HG02885 (cell line): ENCODE data around the gene CDK7.
"Not testable (repeated sequence)": the region's sequence is repeated elsewhere in the genome, so short reads cannot be mapped to it uniquely, and the experiment has no call there.

Experiments used
- ATAC-seq: cut with Tn5 transposase; IDR thresholded peaks from one replicate; pipeline ENCODE4 v1.9.1; 2021; ENCODE audit warnings: mild to moderate bottlenecking; ENCODE audit not compliant: unreplicated experiment, poor library complexity

Gene CDK7

DNA sequence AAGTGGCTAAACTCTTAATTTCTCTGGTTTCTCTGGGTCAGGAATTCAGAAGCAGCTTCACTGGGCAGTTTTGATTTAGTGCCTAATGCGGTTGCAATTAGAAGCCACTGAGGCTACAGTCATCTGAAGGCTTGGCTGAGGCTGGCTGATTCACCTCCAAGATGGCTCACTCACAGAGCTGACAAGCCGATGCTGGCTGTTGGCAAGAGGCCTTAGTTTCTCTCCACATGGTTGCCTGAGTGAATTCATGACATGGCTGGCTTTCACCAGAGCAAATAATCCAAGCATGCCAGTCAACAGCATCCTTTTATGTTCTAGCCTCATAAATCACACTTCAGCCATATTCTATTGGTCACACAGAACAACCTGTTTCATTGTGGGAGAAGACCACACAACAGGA is 2.8 kb upstream of the CDK7 start:
- ATAC-seq = no peak

DNA sequence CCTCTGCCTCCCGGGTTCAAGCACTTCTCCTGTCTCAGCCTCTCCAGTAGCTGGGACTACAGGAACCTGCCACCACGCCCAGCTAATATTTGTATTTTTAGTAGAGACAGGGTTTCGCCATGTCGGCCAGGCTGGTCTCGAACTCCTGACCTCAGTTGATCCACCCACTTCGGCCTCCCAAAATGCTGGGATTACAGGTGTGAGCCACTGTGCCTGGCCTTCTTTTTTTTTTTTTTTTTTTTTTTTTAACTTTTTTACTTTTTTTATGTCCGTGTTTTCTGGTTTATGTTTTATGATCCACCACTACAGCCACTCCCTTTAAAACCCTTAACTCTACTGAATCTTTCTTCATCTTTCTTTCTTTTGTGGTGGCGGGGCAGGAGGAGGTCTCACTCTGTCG is 2.0 kb downstream of the CDK7 start:
- ATAC-seq = not testable (repeated sequence)

DNA sequence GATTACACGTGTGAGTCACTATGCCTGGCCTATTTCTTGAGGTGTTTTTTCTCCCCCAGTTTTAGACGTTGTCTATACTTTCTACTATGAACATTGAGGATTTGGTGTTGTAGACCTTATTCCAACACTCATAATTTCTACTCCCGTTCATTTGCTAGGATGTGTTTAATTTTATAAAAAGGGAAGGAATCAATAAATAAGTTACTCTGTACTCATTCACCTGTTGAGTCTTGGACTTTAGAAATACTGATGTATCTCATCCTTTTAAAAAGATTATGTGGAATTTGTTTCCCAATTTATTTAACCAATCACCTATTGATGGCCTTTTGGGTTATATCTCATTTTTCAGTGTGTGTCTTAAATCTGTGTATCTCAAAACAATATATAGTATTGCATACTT is 3.2 kb downstream of the CDK7 start:
- ATAC-seq = no peak

DNA sequence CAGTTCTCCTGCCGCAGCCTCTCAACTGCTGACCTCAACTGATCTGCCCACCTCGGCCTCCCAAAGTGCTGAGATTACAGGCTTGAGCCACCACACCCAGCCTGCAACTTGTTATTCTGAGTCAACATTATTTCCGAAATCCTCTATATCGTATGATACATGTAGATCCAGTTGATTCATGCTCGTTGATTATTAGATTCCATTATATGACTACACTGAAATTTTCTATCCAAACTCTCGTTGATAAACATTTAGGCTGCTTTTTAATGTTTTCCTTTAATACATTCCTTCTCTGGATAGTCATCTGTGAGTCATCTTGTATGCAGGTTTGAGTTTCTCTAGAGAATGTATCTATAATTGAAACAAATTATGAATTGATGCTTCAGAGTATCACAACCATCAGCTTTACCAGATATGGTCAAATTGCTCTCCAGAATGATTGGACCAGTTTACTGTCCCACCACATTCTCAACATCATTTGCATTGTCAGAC is 4.1 kb downstream of the CDK7 start:
- ATAC-seq = no peak

DNA sequence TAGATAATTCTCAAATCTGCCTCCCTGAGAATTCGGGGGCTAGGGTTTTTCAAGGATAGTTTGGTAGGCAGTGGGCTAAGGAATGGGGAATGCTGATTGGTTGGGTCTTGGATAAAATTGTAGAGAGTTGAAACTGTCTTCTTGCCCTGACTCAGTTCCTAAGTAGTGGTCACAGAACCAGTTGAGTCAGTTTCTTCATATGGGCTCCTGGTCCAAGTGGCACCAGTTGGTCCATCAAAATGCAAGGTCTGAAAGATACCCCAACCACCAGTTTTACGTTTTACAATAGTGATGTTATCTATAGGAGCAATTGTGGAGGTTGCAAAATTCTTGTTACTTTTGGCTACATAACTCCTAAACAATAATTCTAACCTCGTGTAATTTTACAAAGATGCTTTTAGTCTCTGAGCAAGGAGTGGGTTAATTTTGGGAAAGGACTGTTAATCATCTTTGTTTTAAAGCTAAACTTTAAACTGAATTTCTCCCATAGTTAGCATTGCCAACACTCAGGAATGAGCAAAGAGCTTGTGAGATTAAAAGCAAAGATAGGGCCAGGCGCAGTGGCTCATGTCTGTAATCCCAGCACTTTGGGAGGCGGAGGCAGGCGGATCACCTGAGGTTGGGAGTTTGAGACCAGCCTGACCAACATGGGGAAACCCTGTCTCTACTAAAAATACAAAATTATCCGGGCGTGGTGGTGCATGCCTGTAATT is 7.7 kb downstream of the CDK7 start:
- no peak for ATAC-seq

DNA sequence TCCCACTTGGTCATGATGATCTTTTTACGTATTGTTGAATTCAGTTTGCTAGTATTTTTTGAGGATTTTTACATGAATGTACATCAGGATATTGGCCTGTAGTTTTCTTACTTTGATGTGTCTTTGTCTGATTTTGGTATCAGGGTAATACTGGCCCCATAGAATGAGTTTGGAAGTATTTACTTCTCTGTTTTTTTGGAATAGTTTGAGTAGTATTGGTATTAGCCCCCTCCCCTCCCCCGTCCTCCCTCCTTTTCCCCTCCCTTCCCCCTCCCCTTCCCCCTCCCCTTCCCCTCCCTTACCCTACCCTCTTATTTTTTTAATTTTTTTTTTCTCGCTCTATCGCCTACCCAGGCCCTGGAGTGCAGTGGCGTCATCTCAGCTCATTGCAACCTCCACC is 10.3 kb downstream of the CDK7 start:
- ATAC-seq = no peak

DNA sequence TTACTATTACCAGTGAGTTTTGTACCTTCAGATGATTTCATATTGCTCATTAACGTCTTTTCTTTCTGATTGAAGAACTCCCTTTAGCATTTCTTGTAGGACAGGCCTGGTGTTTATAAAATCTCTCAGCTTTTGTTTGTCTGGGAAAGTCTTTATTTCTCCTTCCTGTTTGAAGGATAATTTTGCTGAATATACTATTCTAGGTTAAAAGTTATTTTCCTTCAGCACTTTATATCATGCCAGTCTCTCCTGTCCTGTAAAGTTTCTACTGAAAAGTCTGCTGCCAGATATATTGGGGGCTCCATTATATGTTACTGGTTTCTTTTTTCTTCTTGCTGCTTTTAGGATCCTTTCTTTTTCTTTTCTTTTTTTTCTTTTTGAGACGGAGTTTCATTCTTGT is 13.3 kb downstream of the CDK7 start:
- no peak for ATAC-seq

DNA sequence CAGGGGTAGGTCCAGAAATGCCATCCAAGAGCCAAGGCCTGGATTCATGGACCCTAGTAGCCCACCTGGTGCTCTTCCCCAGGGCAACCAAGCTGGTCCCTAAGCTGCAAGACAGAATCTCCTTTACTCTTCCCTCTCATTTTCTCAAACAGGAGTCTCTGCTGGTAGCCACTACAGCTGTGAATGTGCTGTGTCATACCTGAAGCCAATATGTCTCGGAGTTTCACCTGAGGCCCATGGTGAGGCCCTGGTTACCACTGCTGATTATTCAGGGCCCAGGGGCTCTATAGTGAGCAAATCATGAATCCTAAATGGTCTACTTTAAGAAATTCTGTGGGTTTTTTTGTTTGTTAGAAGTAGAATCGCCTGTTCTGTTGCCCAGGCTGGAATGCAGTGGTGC is 15.9 kb downstream of the CDK7 start:
- ATAC-seq = no peak

DNA sequence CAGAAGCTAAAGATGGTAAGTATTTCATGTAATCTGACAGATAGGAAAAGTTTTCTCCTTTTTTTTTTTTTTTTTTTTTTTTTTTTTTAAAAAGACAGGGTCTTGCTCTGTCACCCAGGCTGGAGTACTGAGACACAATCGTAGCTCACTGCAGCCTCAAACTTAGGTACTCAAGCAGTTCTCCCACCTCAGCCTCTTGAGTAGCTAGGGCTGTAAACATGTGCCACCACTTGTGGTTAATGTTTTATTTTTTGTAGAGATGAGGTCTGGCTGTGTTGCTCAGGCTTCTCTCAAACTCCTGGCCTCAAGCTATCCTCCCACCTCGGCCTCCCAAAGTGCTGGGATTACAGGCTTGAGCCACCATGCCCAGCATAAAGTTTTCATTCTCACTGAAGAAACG is 17.8 kb downstream of the CDK7 start:
- ATAC-seq = no peak

DNA sequence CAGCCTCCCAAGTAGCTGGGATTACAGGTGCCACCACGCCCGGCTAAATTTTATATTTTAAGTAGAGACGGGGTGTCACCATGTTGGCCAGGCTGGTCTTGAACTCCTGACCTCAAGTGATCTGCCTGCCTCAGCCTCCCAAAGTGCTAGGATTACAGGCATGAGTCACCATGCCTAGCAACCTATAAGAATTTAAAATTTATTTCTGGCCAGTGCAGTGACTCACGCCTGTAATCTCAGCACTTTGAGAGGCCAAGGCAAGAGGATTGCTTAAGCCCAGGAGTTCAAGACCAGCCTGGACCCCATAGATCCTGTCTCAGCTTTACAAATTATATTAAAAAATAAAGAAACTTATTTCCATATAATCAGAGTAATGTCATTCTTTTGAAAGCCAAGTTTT is 21.3 kb downstream of the CDK7 start:
- not testable (repeated sequence) for ATAC-seq

DNA sequence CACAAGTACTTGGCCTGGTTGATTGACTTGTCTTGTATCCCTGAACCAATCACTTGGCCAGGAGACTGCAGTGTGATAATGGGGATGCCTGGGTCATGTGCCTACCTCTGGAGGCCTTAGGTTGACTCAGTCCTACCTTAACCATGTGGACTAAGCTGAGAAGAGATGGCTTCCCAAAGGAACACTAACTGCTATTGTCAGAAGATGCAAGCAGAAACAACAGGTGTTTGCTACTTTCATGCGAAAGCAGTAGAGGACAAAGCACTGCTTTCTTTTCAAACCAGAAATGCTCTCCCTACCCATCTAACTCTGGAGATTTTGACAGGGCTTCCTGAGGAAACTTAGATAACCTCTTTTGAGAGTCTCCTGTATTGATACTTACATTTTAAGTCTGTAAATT is 22.9 kb downstream of the CDK7 start:
- ATAC-seq = no peak

DNA sequence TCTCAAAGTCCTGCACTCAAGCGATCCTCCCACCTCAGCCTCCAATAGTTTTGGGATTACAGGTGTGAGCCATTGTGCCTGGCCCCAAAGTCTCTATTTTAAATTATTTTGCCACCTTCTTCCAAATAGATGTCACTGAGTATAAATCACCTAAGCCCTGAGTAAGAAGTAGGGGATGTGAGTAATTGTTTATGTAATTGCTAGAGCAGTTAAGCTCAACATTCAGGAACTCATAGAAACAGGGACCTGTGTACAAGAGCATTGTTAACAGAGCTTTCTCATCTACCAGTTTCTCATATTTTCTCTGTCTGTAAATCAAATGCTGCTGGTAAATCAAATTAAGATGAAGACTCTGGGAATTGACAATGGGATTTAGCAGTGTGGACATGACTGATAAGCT is 26.3 kb downstream of the CDK7 start:
- ATAC-seq = no peak

DNA sequence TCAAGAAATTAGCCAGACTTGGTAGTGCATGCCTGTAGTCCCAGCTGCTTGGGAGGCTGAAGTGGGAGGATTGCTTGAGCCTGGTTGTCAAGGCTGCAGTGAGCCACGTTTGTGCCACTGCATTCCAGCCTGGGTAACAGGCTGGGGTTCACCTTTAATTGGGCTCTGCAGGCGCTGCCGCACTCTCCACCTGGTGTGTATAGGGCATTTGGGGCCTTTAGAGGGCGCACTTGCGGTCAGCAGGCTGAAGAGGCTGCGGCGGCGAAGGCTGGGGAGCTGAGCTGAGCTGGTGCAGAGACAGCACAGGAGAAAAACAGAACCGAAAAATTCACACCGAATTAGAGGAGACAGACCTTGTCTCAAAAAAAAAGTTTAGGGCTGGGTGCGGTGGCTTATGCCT is 31.2 kb downstream of the CDK7 start:
- no peak for ATAC-seq

DNA sequence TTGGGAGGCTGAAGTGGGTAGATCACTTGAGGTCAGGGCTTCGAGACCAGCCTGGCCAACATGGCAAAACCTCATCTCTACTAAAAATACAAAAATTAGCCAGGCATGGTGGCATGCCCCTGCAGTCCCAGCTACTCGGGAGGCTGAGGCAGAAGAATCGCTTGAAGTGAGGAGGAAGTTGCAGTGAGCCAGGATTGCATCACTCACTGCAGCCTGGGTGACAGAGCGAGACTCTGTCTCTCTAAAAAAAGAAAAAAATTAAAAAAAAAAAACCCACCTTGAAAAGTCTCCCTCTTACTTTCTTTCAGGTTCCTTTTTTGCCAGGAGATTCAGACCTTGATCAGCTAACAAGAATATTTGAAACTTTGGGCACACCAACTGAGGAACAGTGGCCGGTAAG is 34.2 kb downstream of the CDK7 start:
- ATAC-seq = no peak

DNA sequence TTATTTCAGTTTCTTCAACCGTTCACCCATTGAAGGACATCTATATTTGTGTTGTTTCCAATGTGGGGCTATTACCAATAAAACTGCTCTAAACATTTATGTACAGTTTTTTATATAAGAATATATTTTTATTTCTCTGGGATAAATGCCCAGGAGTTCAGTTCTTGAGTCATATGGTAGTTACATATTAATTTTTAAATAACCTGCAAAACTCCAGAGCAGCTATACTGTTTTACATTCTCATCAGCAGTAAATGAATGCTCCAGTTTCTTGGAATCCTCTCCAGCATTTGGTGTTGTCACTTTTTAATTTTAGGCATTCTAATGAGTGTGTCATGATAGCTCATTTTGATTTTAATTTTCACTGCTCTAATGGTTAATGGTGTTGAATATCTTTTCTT is 36.2 kb downstream of the CDK7 start:
- ATAC-seq = no peak

DNA sequence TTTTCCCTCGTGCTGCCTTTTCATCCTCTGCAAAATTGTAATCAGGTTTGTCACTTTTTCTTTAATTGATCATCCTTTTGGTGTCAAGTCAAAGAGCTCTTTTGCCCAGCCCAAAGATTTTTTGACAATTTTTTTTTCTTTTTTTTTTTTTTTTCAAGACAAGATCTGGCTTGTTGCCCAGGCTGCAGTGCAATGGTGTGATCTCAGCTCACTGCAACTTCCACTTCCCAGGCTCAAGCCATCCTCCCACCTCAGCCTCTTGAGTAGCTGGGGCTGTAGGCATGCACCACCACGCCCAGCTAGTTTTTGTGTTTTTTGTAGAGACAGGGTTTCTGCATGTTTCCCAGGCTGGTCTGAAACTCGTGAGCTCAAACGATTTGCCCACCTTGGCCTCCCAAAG is 36.7 kb downstream of the CDK7 start:
- no peak for ATAC-seq

DNA sequence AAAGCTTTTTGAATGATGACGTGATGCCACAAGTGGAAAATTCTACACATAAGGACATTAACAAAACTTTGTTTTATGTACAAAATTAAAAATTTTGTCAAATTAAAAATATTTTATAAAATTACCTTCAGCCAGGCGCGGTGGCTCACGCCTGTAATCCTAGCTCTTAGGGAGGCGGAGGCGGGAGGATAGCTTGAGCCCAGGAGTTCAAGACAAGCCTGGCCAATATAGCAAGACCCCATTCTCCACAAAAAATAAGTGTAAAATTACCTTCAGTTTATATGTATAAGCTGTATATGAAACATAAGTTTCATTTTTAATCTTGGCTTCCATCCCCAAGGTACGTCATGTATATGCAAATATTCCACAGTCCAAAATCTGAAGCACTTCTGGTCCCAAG is 40.9 kb downstream of the CDK7 start:
- ATAC-seq = no peak

DNA sequence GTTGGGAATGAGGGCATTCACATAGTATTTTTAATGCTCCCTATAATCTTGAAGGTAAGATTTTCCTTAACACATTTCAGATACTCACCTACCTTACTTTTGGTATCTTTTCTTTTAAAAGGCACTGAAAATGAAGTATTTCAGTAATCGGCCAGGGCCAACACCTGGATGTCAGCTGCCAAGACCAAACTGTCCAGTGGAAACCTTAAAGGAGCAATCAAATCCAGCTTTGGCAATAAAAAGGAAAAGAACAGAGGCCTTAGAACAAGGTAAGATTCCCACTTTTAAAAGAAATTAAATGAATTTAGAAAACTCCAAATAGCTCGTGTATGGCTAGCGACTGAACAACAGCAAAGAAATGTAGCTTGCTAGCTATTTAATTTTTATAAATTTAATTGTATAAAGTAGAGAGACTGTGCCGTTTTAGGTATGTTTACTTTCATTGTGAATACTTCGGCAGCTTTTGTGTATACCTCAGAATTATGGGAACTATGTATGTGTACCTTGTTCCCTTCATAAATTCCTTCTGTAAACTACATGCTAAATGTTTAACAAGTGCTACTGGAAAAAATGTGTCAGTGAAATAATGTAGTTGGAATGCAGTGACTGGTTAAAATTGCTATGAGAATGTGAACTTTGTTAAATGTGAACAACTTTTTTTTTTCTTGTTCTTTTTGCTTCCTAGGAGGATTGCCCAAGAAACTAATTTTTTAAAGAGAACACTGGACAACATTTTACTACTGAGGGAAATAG is 41.9 kb downstream of the CDK7 start:
- no peak for ATAC-seq

DNA sequence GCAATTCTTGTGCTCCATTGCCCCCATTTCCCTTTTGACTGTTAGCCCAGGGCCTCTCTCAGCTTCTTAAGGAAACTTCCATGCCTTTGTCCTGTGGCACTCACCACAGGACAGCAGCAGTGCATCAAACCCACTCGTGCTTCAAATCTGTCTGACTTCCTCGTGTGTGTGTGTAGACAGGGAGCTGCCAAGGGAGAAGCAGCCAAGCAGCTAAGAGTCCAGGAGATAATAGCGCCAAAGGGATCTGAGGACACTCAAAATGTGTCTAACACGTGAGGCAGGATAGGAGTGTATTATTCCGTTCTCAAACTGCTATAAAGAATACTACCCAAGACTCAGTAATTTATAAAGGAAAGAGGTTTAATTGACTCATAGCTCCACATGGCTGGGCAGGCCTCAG is 44.8 kb downstream of the CDK7 start:
- no peak for ATAC-seq

DNA sequence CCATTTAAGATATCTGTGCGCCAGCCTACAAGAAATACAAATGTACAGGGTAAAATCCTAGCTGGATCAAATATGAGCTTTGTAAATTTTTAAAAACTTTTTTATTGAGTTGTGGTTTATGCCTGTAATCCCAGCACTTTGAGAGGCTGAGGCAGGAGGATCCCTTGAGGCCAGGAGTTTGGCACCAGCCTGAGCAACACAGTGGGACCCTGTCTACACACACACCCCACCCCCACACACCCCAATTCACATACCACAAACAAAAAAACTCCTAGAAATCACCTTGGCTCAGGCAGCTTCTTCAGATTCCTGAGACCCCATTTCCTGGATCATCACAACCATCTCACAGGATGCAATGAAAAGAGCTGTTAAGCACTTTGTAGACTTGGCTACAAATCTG is 46.4 kb downstream of the CDK7 start:
- no peak for ATAC-seq

DNA sequence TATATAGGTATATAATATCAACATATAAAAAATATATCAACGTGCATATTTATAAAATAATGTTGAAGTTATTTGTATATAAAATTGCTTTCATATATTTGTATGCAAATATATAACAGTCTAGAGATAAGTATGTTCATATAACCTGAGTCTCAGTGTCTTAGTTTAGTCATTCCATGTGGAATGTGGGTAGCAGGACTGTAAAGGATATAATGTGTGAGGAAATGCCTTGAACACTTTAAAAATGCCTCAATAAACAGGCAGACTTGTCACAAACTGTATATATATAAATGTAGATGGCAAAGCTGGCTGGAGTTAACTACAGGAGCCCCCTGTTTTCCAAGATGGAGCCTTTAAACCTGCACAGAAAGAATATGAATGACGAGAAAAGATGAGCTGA is 49.5 kb downstream of the CDK7 start:
- no peak for ATAC-seq
